Fibroblast of lung (primary cell): ENCODE results near the gene MYD88. TPM values are rescaled to one million over a fixed set of nuclear protein-coding genes. Genes with fewer than 3 reads are reported as not detected.

Experiments used
- DNase-seq, 2 donors: peaks; one replicate each; pipeline versions ENCODE4 v3.0.0 to v3.0.0-alpha.2; 2010; ENCODE audit warnings: low read depth in 2 of 2
- H2AFZ ChIP-seq: 2 replicates; pipeline ENCODE4 v1.5.1; 2012; ENCODE audit warnings: low read length, control low read depth, inconsistent platforms
- H3K27ac ChIP-seq: 2 replicates; pipeline ENCODE4 v1.5.1; 2011; ENCODE audit warnings: low read length, control low read depth; ENCODE audit not compliant: insufficient read depth
- H3K27me3 ChIP-seq: 2 replicates; pipeline ENCODE4 v1.5.1; 2011; ENCODE audit warnings: mild to moderate bottlenecking, low read length; ENCODE audit not compliant: control insufficient read depth, insufficient read depth
- H3K36me3 ChIP-seq: 2 replicates; pipeline ENCODE4 v1.5.1; 2011; ENCODE audit warnings: low read length; ENCODE audit not compliant: control insufficient read depth, insufficient read depth
- H3K4me1 ChIP-seq: 2 replicates; pipeline ENCODE4 v1.5.1; 2011; ENCODE audit warnings: low read length; ENCODE audit not compliant: control insufficient read depth, insufficient read depth; ENCODE audit errors: extremely low read depth
- H3K4me2 ChIP-seq: 2 replicates; pipeline ENCODE4 v1.5.1; 2011; ENCODE audit warnings: low read length, control low read depth; ENCODE audit not compliant: insufficient read depth; ENCODE audit errors: extremely low read depth
- H3K4me3 ChIP-seq, 4 experiments: fragments of 200-600 bp in 1 of 4; sonication (generic) in 1 of 4; replicated peaks in 1 of 4; 2 replicates each; pipeline ENCODE4 v1.5.1; 2011 to 2016; ENCODE audit warnings: low read length in 4 of 4, low read depth in 3 of 4, mild to moderate bottlenecking in 3 of 4, control low read depth in 2 of 4, inconsistent platforms in 1 of 4, mixed read lengths in 1 of 4; ENCODE audit not compliant: insufficient read depth in 1 of 4; ENCODE audit errors: control extremely low read depth in 1 of 4
- H3K79me2 ChIP-seq: 2 replicates; pipeline ENCODE4 v1.5.1; 2012; ENCODE audit warnings: mild to moderate bottlenecking, low read length, inconsistent platforms; ENCODE audit not compliant: control insufficient read depth, insufficient read depth
- H3K9ac ChIP-seq: 2 replicates; pipeline ENCODE4 v1.5.1; 2011; ENCODE audit warnings: mild to moderate bottlenecking, low read length, control low read depth; ENCODE audit not compliant: insufficient read depth
- H3K9me3 ChIP-seq: 2 replicates; pipeline ENCODE4 v1.5.1; 2012; ENCODE audit warnings: low read depth, low read length; ENCODE audit not compliant: control insufficient read depth, insufficient read depth
- H4K20me1 ChIP-seq: 2 replicates; pipeline ENCODE4 v1.5.1; 2011; ENCODE audit warnings: low read length; ENCODE audit not compliant: control insufficient read depth, insufficient read depth; ENCODE audit errors: extremely low read depth
- CTCF ChIP-seq, 2 donors: IDR thresholded peaks in 1 of 2; conservative IDR thresholded peaks in 1 of 2; 1 replicate in 1 of 2; 2 replicates in 1 of 2; pipeline ENCODE4 v1.5.1; 2011 to 2012; ENCODE audit warnings: low read length in 2 of 2, control low read depth in 1 of 2, inconsistent platforms in 1 of 2, low read depth in 1 of 2, mild to moderate bottlenecking in 1 of 2
- EZH2 ChIP-seq: IDR thresholded peaks from 2 replicates; pipeline ENCODE4 v1.5.1; 2012; ENCODE audit warnings: low read length, control low read depth, mild to moderate bottlenecking; ENCODE audit errors: missing control alignments
- polyA plus RNA-seq, 2 donors: library from polyadenylated mRNA; depleted of rRNA in 1 of 2; stranded (reverse) in 1 of 2; unstranded in 1 of 2; fragments of >200 nt; gene quantifications; 2 replicates each; pipeline ENCODE4 v1.2.1, GENCODE V29; 2011 to 2012; ENCODE audit warnings: missing spikeins in 1 of 2
- total RNA-seq: library from RNA; depleted of rRNA; stranded (reverse); fragments of >200 nt; gene quantifications from 2 replicates; pipeline ENCODE4 v1.2.1, GENCODE V29; 2014

MYD88 gene
- total and polyA plus RNA-seq, 2 donors (not counting 1 experiment from before 2014, with no cell fraction given): 12.1 to 22.1 TPM

DNA sequence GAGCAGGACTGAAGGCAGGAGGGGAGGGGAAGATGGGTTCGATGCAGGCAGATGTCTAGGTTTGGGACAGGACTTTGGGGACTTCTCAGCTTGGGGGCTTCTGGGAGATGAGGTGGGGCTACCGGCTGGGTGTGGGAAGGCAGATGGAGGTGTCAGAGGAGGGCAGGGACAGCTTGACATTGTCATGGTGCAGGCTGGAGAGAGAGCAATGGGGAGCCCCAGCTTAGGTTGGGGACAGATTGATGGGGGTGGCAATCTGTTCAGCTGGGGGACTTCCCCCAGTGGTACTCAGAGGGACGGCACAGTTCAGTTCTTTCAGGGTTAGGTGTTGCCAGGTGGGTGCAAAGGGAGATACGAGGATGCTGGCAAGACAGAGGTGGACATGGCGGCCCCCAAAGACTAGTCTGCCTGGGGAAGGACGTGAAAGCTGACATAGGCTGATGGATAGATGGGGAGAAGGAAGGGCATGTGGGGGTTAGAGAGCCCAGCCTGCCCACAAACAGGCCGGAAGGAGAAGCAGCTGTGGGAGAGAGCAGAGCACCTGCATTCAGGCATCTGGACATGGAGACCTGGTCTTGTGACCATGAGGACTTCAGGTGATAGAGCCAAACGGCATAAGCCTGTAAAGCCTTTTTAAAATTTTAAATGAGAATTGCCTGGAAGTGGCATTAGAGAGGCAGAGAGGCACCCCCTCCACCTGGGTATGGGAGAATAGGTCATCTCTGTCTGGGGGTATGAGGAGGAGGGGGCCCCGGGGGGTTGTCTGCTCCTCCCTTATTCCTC lies 22.6 kb upstream of the MYD88 start:
- H3K27me3 ChIP-seq: no peaks in the 10 kb centered on the region
- H3K4me1 ChIP-seq: no peaks in the 10 kb centered on the region
- no peak overlapping the region for H3K9ac ChIP-seq
- H3K27ac ChIP-seq: no peak overlapping the region
- H4K20me1 ChIP-seq: no peaks in the 10 kb centered on the region
- no peaks in the 10 kb centered on the region for H3K9me3 ChIP-seq
- no peak for DNase-seq
- H3K36me3 ChIP-seq: no peaks in the 10 kb centered on the region
- no peaks in the 10 kb centered on the region for H3K79me2 ChIP-seq
- no peak for TF ChIP-seq CTCF (conservative IDR thresholded peaks at IDR 0.05 in 1 of 2, IDR thresholded peaks at IDR 0.05 in 1 of 2; ENCODE audit: low read depth in 1 of 2, low read length in 2 of 2)
- H2AFZ ChIP-seq: no peak overlapping the region
- no peak overlapping the region for H3K4me3 ChIP-seq
- H3K4me2 ChIP-seq: no peak overlapping the region

GRCh38 chr3:38116471-38117162 lies 21.8 kb upstream of the MYD88 start:
- H3K36me3 ChIP-seq: peaks cover 4% of the 10 kb centered on the region
- H3K4me2 ChIP-seq: no peak overlapping the region
- H3K79me2 ChIP-seq: no peaks in the 10 kb centered on the region
- H3K4me3 ChIP-seq: no peak overlapping the region
- no peak overlapping the region for H3K9ac ChIP-seq
- no peak overlapping the region for H2AFZ ChIP-seq
- no peaks in the 10 kb centered on the region for H3K27me3 ChIP-seq
- TF ChIP-seq EZH2 (no peak), CTCF (conservative IDR thresholded peaks at IDR 0.05 in 1 of 2, IDR thresholded peaks at IDR 0.05 in 1 of 2; ENCODE audit: low read depth in 1 of 2, low read length in 2 of 2) (no peak)
- no peaks in the 10 kb centered on the region for H3K4me1 ChIP-seq
- DNase-seq: peak in 1 of 2 donors; percentile 2
- H3K9me3 ChIP-seq: no peaks in the 10 kb centered on the region
- H3K27ac ChIP-seq: no peak overlapping the region
- H4K20me1 ChIP-seq: no peaks in the 10 kb centered on the region

- Histone ChIP-seq H3K36me3 (peaks cover 4% of the 10 kb centered on the region), H3K27me3 (no peaks in the 10 kb centered on the region), H3K4me3 (no peak overlapping the region), H3K27ac (no peak overlapping the region), H4K20me1 (no peaks in the 10 kb centered on the region), H3K4me2 (no peak overlapping the region), H3K79me2 (no peaks in the 10 kb centered on the region), H3K9me3 (no peaks in the 10 kb centered on the region), H3K4me1 (no peaks in the 10 kb centered on the region), H3K9ac (no peak overlapping the region), H2AFZ (no peak overlapping the region)
- DNase-seq: no peak
- TF ChIP-seq CTCF (conservative IDR thresholded peaks at IDR 0.05 in 1 of 2, IDR thresholded peaks at IDR 0.05 in 1 of 2; ENCODE audit: low read depth in 1 of 2, low read length in 2 of 2) (no peak), EZH2 (no peak)
Observed at GRCh38 chr3:38117163-38117716, 21.2 kb upstream of the MYD88 start.
